Measurements from ENCODE around the gene NAMPT. TPM values are rescaled to one million over a fixed set of nuclear protein-coding genes. Genes with fewer than 3 reads are reported as not detected.

The NAMPT gene
- total RNA-seq, 1 donor from 2014 or later: 64.4 TPM

DNA sequence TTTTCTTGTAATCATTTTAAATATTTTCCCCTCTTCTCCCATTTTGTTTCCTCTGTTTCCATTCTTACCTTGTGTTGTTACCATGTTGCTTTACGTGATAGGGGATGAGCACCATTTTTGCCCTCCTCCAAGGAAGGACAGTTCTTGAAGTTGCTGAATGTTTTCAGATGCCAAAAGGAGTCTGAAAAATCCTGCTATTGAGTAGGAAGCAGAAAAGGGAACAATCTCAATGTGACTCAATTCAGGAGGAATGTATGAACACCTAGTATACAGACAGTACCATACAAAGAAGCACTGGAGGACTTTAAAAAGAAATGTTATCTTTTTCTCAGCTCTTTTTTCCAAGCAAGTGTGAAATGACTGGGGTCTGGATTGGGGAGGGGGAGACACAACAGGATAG is 5.1 kb upstream of the NAMPT start:
- DNase-seq (ENCODE audit: extremely low spot score, unreplicated experiment): no peak
- no peak overlapping the region for H3K27ac Mint-ChIP-seq (ENCODE audit: unreplicated experiment)
- H3K4me1 Mint-ChIP-seq (ENCODE audit: unreplicated experiment): peaks cover 9% of the 10 kb centered on the region
- H3K27me3 Mint-ChIP-seq (ENCODE audit: unreplicated experiment): peaks cover 28% of the 10 kb centered on the region
- H3K4me3 Mint-ChIP-seq (ENCODE audit: unreplicated experiment): no peak overlapping the region
- no peaks in the 10 kb centered on the region for H3K9me3 Mint-ChIP-seq (ENCODE audit: unreplicated experiment)
- TF ChIP-seq, protein P1, sequence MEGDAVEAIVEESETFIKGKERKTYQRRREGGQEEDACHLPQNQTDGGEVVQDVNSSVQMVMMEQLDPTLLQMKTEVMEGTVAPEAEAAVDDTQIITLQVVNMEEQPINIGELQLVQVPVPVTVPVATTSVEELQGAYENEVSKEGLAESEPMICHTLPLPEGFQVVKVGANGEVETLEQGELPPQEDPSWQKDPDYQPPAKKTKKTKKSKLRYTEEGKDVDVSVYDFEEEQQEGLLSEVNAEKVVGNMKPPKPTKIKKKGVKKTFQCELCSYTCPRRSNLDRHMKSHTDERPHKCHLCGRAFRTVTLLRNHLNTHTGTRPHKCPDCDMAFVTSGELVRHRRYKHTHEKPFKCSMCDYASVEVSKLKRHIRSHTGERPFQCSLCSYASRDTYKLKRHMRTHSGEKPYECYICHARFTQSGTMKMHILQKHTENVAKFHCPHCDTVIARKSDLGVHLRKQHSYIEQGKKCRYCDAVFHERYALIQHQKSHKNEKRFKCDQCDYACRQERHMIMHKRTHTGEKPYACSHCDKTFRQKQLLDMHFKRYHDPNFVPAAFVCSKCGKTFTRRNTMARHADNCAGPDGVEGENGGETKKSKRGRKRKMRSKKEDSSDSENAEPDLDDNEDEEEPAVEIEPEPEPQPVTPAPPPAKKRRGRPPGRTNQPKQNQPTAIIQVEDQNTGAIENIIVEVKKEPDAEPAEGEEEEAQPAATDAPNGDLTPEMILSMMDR (IDR thresholded peaks at IDR 0.05): no peak
- no peaks in the 10 kb centered on the region for H3K36me3 Mint-ChIP-seq (ENCODE audit: unreplicated experiment)

- Mint-ChIP-seq H3K27me3 (ENCODE audit: unreplicated experiment) (peaks cover 28% of the 10 kb centered on the region), H3K4me3 (ENCODE audit: unreplicated experiment) (no peak overlapping the region), H3K36me3 (ENCODE audit: unreplicated experiment) (no peaks in the 10 kb centered on the region), H3K27ac (ENCODE audit: unreplicated experiment) (peak overlapping the region; percentile 8), H3K9me3 (ENCODE audit: unreplicated experiment) (no peaks in the 10 kb centered on the region), H3K4me1 (ENCODE audit: unreplicated experiment) (peaks cover 15% of the 10 kb centered on the region)
- no peak for DNase-seq (ENCODE audit: extremely low spot score, unreplicated experiment)
- TF ChIP-seq, protein P1 (IDR thresholded peaks at IDR 0.05): no peak
These were observed 3.5 kb upstream of the NAMPT start for GRCh38 chr7:106288263-106288662.

GRCh38 chr7:106287786-106288185 is 3.0 kb upstream of the NAMPT start:
- TF ChIP-seq, protein P1 (IDR thresholded peaks at IDR 0.05): no peak
- Mint-ChIP-seq H3K27me3 (ENCODE audit: unreplicated experiment) (peaks cover 26% of the 10 kb centered on the region), H3K36me3 (ENCODE audit: unreplicated experiment) (no peaks in the 10 kb centered on the region), H3K4me3 (ENCODE audit: unreplicated experiment) (no peak overlapping the region), H3K4me1 (ENCODE audit: unreplicated experiment) (peaks cover 19% of the 10 kb centered on the region), H3K9me3 (ENCODE audit: unreplicated experiment) (no peaks in the 10 kb centered on the region), H3K27ac (ENCODE audit: unreplicated experiment) (no peak overlapping the region)
- no peak for DNase-seq (ENCODE audit: extremely low spot score, unreplicated experiment)

GRCh38 chr7:106285855-106286492 is 1.2 kb upstream of the NAMPT start:
- no peaks in the 10 kb centered on the region for H3K9me3 Mint-ChIP-seq (ENCODE audit: unreplicated experiment)
- peaks cover 32% of the 10 kb centered on the region for H3K4me1 Mint-ChIP-seq (ENCODE audit: unreplicated experiment)
- H3K4me3 Mint-ChIP-seq (ENCODE audit: unreplicated experiment): peak overlapping the region; percentile 95
- TF ChIP-seq, protein P1 (IDR thresholded peaks at IDR 0.05): no peak
- peaks cover 9% of the 10 kb centered on the region for H3K27me3 Mint-ChIP-seq (ENCODE audit: unreplicated experiment)
- DNase-seq (ENCODE audit: extremely low spot score, unreplicated experiment): no peak
- H3K27ac Mint-ChIP-seq (ENCODE audit: unreplicated experiment): peak overlapping the region; percentile 99
- no peaks in the 10 kb centered on the region for H3K36me3 Mint-ChIP-seq (ENCODE audit: unreplicated experiment)

DNA sequence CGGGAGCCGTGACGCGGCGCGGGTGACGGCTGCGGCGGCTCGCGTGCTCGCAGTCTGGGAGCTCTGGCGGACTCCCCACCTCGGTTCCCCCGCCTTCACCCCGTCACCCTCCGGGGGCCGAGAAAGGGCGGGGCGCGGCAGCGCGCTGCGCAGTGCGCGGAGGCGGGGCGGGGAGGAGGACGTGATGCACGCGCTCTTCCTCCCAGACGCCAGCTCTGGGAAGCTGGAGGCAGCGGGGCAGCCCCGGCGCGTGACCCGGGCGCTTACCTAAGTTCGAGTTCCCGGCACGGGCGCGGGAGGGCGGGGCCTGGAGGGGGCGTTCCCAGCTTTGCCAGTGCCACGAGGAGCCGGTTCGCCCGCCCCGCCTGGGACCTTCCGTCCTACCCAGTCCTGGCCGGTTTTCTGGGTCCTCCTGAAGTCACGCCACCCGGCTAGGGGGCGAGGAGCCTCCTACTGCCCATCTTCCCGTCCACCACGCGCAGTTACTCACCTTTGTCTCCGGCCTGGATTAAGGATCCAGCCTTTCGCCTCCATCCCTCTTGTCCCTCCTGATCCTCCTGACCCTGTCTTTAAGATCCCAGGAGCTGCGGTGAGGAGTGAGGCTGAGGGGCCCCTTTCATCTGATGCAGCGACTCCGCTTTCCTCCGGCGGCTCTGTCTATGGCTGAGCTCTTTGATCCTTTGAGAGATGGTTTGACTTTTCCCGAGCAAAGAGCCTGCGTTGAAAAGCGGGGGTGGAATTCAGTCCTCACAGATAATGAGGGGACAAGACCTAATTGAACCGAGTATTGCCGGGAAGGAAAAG is 470 bp upstream of the NAMPT start:
- H3K4me1 Mint-ChIP-seq (ENCODE audit: unreplicated experiment): peaks cover 32% of the 10 kb centered on the region

More for the DNA sequence above, 470 bp upstream of the NAMPT start:
- Mint-ChIP-seq H3K9me3 (ENCODE audit: unreplicated experiment) (no peaks in the 10 kb centered on the region), H3K36me3 (ENCODE audit: unreplicated experiment) (no peaks in the 10 kb centered on the region), H3K27ac (ENCODE audit: unreplicated experiment) (peak overlapping the region; percentile 99), H3K4me3 (ENCODE audit: unreplicated experiment) (peak overlapping the region; percentile 96), H3K27me3 (ENCODE audit: unreplicated experiment) (peaks cover 4% of the 10 kb centered on the region)
- DNase-seq (ENCODE audit: extremely low spot score, unreplicated experiment): peak; percentile 98
- TF ChIP-seq, protein P1 (IDR thresholded peaks at IDR 0.05): no peak
